K562 (cell line): ENCODE results near the gene SNRPD2. TPM values are rescaled to one million over a fixed set of nuclear protein-coding genes. Genes with fewer than 3 reads are reported as not detected.
A peak's percentile ranks its signal among the peaks of the same experiment; 100 is the strongest.

ENCODE experiments used
- ETV1 ChIP-seq: fragments of 450-650 bp; conservative IDR thresholded peaks from 2 replicates; pipeline ENCODE4 v1.6.1; 2016; ENCODE audit warnings: missing genetic modification characterization, control low read depth, low read depth, missing compliant biosample characterization
- FOXM1 ChIP-seq, 2 experiments: fragments of 450-650 bp in 1 of 2; sonication (generic) in 1 of 2; formaldehyde crosslinking in 1 of 2; IDR thresholded peaks; 2 replicates each; pipeline versions ENCODE4 v1.6.1 to v1.9.0; 2017 to 2022; ENCODE audit warnings: low read depth in 2 of 2, mild to moderate bottlenecking in 2 of 2, missing genetic modification reagents in 1 of 2, moderate library complexity in 1 of 2
- IRF2 ChIP-seq: sonication (generic); formaldehyde crosslinking; IDR thresholded peaks from 2 replicates; pipeline ENCODE4 v1.8.1; 2022; ENCODE audit warnings: mild to moderate bottlenecking, missing genetic modification reagents
- NFXL1 ChIP-seq: fragments of 450-650 bp; formaldehyde crosslinking; IDR thresholded peaks from 2 replicates; pipeline ENCODE4 v1.4.0; 2021; ENCODE audit warnings: mild to moderate bottlenecking
- NR1H2 ChIP-seq: sonication (generic); formaldehyde crosslinking; IDR thresholded peaks from 2 replicates; pipeline ENCODE4 v1.4.0; 2020; ENCODE audit warnings: mild to moderate bottlenecking, missing genetic modification reagents
- NR2F6 ChIP-seq: fragments of 450-650 bp; formaldehyde crosslinking; IDR thresholded peaks from 2 replicates; pipeline ENCODE4 v1.4.0; 2020; ENCODE audit warnings: mild to moderate bottlenecking
- NRF1 ChIP-seq, 2 experiments: fragments of 450-650 bp; IDR thresholded peaks in 1 of 2; conservative IDR thresholded peaks in 1 of 2; 2 replicates each; pipeline ENCODE4 v1.6.1; 2014; ENCODE audit warnings: mild to moderate bottlenecking in 2 of 2
- PCBP2 ChIP-seq: fragments of 200-400 bp; formaldehyde crosslinking; IDR thresholded peaks from 2 replicates; pipeline ENCODE4 v1.6.1; 2018; ENCODE audit warnings: low read length, low read depth, mild to moderate bottlenecking, moderate library complexity; ENCODE audit not compliant: poor library complexity, severe bottlenecking
- SRSF3 ChIP-seq: fragments of 200-400 bp; formaldehyde crosslinking; IDR thresholded peaks from 2 replicates; pipeline ENCODE4 v1.6.1; 2016; ENCODE audit warnings: mild to moderate bottlenecking, low read length, moderate library complexity; ENCODE audit not compliant: insufficient read depth
- ZNF644 ChIP-seq: fragments of 200-800 bp; sonication (Bioruptor generic); IDR thresholded peaks from 2 replicates; pipeline ENCODE4 v1.6.1; 2016; ENCODE audit warnings: low read depth, missing genetic modification characterization, missing compliant biosample characterization
- ZNF79 ChIP-seq: fragments of 250-450 bp; sonication (Bioruptor Pico); IDR thresholded peaks from 2 replicates; pipeline ENCODE4 v1.4.0; 2020; ENCODE audit warnings: low read depth, mild to moderate bottlenecking, moderate library complexity
- polyA plus RNA-seq, 8 experiments: library from polyadenylated mRNA; depleted of rRNA in 4 of 8; stranded (reverse) in 5 of 8; unstranded in 3 of 8; fragments of >200 nt; fragmentation: Nextera tagmentation in 2 of 8; fragmentation: Illumina TruSeq in 1 of 8; extraction: Ambion mirVana in 2 of 8; extraction: Trizol in 1 of 8; gene quantifications; 2 replicates each; pipeline versions ENCODE4 v1.2.1 to v1.2.3, GENCODE V29; 2011 to 2014; ENCODE audit warnings: inconsistent platforms in 1 of 8, missing spikeins in 1 of 8
- total RNA-seq, 7 experiments: library from RNA; depleted of rRNA in 6 of 7; stranded (reverse); fragments of >200 nt in 6 of 7; fragmentation: Illumina TruSeq in 2 of 7; extraction: Trizol in 2 of 7; gene quantifications; 2 replicates each; pipeline versions ENCODE4 v1.2.1 to v1.2.3, GENCODE V29; 2011 to 2021; ENCODE audit warnings: low replicate concordance in 1 of 7
- TF ChIP-seq, protein P1 (sequence below): sonication (generic); formaldehyde crosslinking; IDR thresholded peaks from 2 replicates; pipeline ENCODE4 v1.8.1; 2023; ENCODE audit warnings: mild to moderate bottlenecking, missing genetic modification reagents
- TF ChIP-seq, protein P2 (sequence below): sonication (generic); formaldehyde crosslinking; IDR thresholded peaks from 2 replicates; pipeline ENCODE4 v1.8.0; 2022; ENCODE audit warnings: mild to moderate bottlenecking, missing genetic modification reagents
- TF ChIP-seq, protein P3 (sequence below): sonication (generic); formaldehyde crosslinking; IDR thresholded peaks from 2 replicates; pipeline ENCODE4 v1.8.1; 2023; ENCODE audit warnings: mild to moderate bottlenecking, missing genetic modification reagents, moderate library complexity
- TF ChIP-seq, protein P4 (sequence below): fragments of 450-650 bp; IDR thresholded peaks from 2 replicates; pipeline ENCODE4 v1.7.1; 2018; ENCODE audit warnings: mild to moderate bottlenecking, low read depth; ENCODE audit not compliant: partially characterized antibody

SNRPD2 gene
- total and polyA plus RNA-seq, 9 of the 15 experiments (the other 6 are each of a cell fraction or from before 2014, with no cell fraction given): 728 to 4,411 (median 1,029) TPM

DNA sequence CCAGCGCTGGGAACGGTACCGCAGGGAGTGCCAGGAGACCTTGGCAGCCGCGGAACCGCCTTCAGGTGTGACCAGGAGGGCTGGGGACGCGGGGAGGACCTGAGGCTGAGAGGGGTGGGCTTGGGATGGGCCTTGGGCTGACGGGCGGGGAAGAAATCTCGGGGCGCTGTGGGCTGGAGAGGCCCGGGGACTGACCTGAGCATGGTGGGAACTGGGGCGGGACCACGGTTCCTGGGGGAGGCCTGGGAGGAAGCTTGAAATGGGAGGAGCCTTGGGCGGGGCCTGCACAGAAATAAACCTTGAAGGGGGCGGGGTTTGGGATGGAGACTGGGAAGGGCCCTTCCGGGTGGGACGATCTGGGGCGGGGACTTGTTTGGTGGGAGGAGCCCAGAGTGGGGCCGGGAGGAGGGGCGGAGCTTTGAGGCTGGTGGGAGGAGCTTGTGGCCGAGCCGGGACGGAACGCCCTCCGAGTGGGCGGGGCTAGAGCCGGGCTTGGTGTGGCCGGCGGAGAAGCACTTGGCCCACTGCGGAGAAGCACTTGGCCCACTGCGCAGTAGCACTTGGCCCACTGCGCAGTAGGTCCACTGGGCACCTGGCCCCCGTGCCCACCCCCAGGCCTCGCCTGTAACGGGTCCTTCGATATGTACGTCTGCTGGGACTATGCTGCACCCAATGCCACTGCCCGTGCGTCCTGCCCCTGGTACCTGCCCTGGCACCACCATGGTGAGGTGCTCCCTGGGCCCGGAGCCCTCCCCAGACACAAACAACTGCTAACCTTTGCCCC is 20.9 kb downstream of the SNRPD2 start (continued):
- TF ChIP-seq FOXM1 (IDR thresholded peaks at IDR 0.05; ENCODE audit: low read depth) (no peak), FOXM1 (CRISPR knock-in tag; IDR thresholded peaks at IDR 0.05; ENCODE audit: low read depth) (no peak), ZNF79 (CRISPR knock-in tag) (no peak), ETV1 (tag) (no peak), ZNF644 (no peak), NR2F6 (no peak), PCBP2 (no peak), SRSF3 (no peak), NR1H2 (CRISPR knock-in tag) (no peak), IRF2 (no peak), NFXL1 (no peak), NRF1 (conservative IDR thresholded peaks at IDR 0.05 in 1 of 2, IDR thresholded peaks at IDR 0.05 in 1 of 2) (peak; percentile 65 to 74)
- TF ChIP-seq, protein P1, sequence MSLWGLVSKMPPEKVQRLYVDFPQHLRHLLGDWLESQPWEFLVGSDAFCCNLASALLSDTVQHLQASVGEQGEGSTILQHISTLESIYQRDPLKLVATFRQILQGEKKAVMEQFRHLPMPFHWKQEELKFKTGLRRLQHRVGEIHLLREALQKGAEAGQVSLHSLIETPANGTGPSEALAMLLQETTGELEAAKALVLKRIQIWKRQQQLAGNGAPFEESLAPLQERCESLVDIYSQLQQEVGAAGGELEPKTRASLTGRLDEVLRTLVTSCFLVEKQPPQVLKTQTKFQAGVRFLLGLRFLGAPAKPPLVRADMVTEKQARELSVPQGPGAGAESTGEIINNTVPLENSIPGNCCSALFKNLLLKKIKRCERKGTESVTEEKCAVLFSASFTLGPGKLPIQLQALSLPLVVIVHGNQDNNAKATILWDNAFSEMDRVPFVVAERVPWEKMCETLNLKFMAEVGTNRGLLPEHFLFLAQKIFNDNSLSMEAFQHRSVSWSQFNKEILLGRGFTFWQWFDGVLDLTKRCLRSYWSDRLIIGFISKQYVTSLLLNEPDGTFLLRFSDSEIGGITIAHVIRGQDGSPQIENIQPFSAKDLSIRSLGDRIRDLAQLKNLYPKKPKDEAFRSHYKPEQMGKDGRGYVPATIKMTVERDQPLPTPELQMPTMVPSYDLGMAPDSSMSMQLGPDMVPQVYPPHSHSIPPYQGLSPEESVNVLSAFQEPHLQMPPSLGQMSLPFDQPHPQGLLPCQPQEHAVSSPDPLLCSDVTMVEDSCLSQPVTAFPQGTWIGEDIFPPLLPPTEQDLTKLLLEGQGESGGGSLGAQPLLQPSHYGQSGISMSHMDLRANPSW: no peak
- TF ChIP-seq, protein P2, sequence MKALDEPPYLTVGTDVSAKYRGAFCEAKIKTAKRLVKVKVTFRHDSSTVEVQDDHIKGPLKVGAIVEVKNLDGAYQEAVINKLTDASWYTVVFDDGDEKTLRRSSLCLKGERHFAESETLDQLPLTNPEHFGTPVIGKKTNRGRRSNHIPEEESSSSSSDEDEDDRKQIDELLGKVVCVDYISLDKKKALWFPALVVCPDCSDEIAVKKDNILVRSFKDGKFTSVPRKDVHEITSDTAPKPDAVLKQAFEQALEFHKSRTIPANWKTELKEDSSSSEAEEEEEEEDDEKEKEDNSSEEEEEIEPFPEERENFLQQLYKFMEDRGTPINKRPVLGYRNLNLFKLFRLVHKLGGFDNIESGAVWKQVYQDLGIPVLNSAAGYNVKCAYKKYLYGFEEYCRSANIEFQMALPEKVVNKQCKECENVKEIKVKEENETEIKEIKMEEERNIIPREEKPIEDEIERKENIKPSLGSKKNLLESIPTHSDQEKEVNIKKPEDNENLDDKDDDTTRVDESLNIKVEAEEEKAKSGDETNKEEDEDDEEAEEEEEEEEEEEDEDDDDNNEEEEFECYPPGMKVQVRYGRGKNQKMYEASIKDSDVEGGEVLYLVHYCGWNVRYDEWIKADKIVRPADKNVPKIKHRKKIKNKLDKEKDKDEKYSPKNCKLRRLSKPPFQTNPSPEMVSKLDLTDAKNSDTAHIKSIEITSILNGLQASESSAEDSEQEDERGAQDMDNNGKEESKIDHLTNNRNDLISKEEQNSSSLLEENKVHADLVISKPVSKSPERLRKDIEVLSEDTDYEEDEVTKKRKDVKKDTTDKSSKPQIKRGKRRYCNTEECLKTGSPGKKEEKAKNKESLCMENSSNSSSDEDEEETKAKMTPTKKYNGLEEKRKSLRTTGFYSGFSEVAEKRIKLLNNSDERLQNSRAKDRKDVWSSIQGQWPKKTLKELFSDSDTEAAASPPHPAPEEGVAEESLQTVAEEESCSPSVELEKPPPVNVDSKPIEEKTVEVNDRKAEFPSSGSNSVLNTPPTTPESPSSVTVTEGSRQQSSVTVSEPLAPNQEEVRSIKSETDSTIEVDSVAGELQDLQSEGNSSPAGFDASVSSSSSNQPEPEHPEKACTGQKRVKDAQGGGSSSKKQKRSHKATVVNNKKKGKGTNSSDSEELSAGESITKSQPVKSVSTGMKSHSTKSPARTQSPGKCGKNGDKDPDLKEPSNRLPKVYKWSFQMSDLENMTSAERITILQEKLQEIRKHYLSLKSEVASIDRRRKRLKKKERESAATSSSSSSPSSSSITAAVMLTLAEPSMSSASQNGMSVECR (CRISPR knock-in tag): peak; percentile 45; the same call in 1 of the 2 replicates
- TF ChIP-seq, protein P3, sequence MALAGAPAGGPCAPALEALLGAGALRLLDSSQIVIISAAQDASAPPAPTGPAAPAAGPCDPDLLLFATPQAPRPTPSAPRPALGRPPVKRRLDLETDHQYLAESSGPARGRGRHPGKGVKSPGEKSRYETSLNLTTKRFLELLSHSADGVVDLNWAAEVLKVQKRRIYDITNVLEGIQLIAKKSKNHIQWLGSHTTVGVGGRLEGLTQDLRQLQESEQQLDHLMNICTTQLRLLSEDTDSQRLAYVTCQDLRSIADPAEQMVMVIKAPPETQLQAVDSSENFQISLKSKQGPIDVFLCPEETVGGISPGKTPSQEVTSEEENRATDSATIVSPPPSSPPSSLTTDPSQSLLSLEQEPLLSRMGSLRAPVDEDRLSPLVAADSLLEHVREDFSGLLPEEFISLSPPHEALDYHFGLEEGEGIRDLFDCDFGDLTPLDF (CRISPR knock-in tag): no peak
- TF ChIP-seq, protein P4, sequence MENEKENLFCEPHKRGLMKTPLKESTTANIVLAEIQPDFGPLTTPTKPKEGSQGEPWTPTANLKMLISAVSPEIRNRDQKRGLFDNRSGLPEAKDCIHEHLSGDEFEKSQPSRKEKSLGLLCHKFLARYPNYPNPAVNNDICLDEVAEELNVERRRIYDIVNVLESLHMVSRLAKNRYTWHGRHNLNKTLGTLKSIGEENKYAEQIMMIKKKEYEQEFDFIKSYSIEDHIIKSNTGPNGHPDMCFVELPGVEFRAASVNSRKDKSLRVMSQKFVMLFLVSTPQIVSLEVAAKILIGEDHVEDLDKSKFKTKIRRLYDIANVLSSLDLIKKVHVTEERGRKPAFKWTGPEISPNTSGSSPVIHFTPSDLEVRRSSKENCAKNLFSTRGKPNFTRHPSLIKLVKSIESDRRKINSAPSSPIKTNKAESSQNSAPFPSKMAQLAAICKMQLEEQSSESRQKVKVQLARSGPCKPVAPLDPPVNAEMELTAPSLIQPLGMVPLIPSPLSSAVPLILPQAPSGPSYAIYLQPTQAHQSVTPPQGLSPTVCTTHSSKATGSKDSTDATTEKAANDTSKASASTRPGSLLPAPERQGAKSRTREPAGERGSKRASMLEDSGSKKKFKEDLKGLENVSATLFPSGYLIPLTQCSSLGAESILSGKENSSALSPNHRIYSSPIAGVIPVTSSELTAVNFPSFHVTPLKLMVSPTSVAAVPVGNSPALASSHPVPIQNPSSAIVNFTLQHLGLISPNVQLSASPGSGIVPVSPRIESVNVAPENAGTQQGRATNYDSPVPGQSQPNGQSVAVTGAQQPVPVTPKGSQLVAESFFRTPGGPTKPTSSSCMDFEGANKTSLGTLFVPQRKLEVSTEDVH: no peak
